IMR-90 (cell line): Measurements from ENCODE around the gene KIF5C. TPM values are rescaled to one million over a fixed set of nuclear protein-coding genes. Genes with fewer than 3 reads are reported as not detected.

ENCODE experiments used
- ATAC-seq: fragments of 200-7000 bp; cut with Tn5 transposase; 2 replicates; pipeline ENCODE4 v1.9.1; 2020; ENCODE audit warnings: low read depth, mild to moderate bottlenecking, moderate library complexity
- BruUV-seq: library from RNA; stranded (reverse); fragments of 400-500 nt; replicated peaks from 2 replicates; lab custom pipeline; 2021; lab: Mats Ljungman, UMichigan
- CTCF ChIA-PET: fragments of 300-600 bp; formaldehyde crosslinking; extraction: SDS; loops from one replicate; lab custom pipeline; 2021; ENCODE audit warnings: antibody characterized with exemption; lab: Yijun Ruan, JAX
- POLR2A ChIA-PET: fragments of 300-600 bp; sonication (Branson Sonifier 250); formaldehyde crosslinking; loops from one replicate; lab custom pipeline; 2022; ENCODE audit warnings: antibody characterized with exemption; ENCODE audit not compliant: unreplicated experiment; lab: Charles Lee
- DNase-seq: peaks from one replicate; pipeline ENCODE4 v3.0.0; 2013
- H2AFZ ChIP-seq: replicated peaks from 2 replicates; pipeline ENCODE3; 2013; ENCODE audit warnings: low read length, mild to moderate bottlenecking; ENCODE audit not compliant: poor library complexity
- H2AK5ac ChIP-seq: 2 replicates; pipeline ENCODE4 v1.6.1; 2013; ENCODE audit warnings: low read depth, low read length, inconsistent platforms
- H2AK9ac ChIP-seq: replicated peaks from 2 replicates; pipeline ENCODE3; 2013; ENCODE audit warnings: mild to moderate bottlenecking, low read depth, low read length, moderate library complexity; ENCODE audit not compliant: poor library complexity
- H2BK120ac ChIP-seq: 2 replicates; pipeline ENCODE4 v1.6.1; 2013; ENCODE audit warnings: low read depth, low read length, inconsistent platforms
- H2BK15ac ChIP-seq: 3 replicates; pipeline ENCODE4 v1.6.1; 2013; ENCODE audit warnings: low read depth, low read length, inconsistent platforms
- H2BK20ac ChIP-seq: 2 replicates; pipeline ENCODE4 v1.6.1; 2013; ENCODE audit warnings: low read depth, mild to moderate bottlenecking, inconsistent platforms, low read length, moderate library complexity
- H2BK5ac ChIP-seq: 2 replicates; pipeline ENCODE4 v1.6.1; 2013; ENCODE audit warnings: mild to moderate bottlenecking, low read depth, low read length, inconsistent platforms; ENCODE audit not compliant: poor library complexity, severe bottlenecking
- H3K14ac ChIP-seq: replicated peaks from 2 replicates; pipeline ENCODE4 v1.6.1; 2013; ENCODE audit warnings: low read depth, low read length, inconsistent platforms
- H3K18ac ChIP-seq: 2 replicates; pipeline ENCODE4 v1.6.1; 2013; ENCODE audit warnings: low read depth, low read length, control low read depth
- H3K23ac ChIP-seq: 2 replicates; pipeline ENCODE4 v1.6.1; 2013; ENCODE audit warnings: low read depth, low read length, inconsistent platforms
- H3K27ac ChIP-seq: 2 replicates; pipeline ENCODE4 v1.5.1; 2013; ENCODE audit warnings: mild to moderate bottlenecking, control low read depth, low read length; ENCODE audit not compliant: insufficient read depth
- H3K27me3 ChIP-seq: 2 replicates; pipeline ENCODE4 v1.6.1; 2013; ENCODE audit warnings: low read length; ENCODE audit not compliant: control insufficient read depth, insufficient read depth
- H3K36me3 ChIP-seq: 2 replicates; pipeline ENCODE4 v1.6.1; 2013; ENCODE audit warnings: low read length, mixed read lengths; ENCODE audit not compliant: control insufficient read depth, insufficient read depth
- H3K4ac ChIP-seq: 2 replicates; pipeline ENCODE4 v1.6.1; 2013; ENCODE audit warnings: low read depth, low read length, inconsistent platforms
- H3K4me1 ChIP-seq: 2 replicates; pipeline ENCODE4 v1.6.1; 2013; ENCODE audit warnings: low read length, mixed read lengths; ENCODE audit not compliant: control insufficient read depth, insufficient read depth
- H3K4me2 ChIP-seq: 2 replicates; pipeline ENCODE4 v1.6.1; 2013; ENCODE audit warnings: low read depth, mild to moderate bottlenecking, control low read depth, low read length, moderate library complexity
- H3K4me3 ChIP-seq: 2 replicates; pipeline ENCODE4 v1.5.1; 2013; ENCODE audit warnings: low read depth, mild to moderate bottlenecking, control low read depth, low read length, moderate library complexity; ENCODE audit not compliant: insufficient read depth
- H3K56ac ChIP-seq: 2 replicates; pipeline ENCODE4 v1.6.1; 2013; ENCODE audit warnings: low read length, inconsistent platforms; ENCODE audit not compliant: insufficient read depth; ENCODE audit errors: extremely low read depth
- H3K79me1 ChIP-seq, 2 experiments: 2 replicates each; pipeline ENCODE4 v1.6.1; 2013; ENCODE audit warnings: low read length in 2 of 2, inconsistent platforms in 1 of 2, low read depth in 1 of 2
- H3K9ac ChIP-seq: 2 replicates; pipeline ENCODE4 v1.6.1; 2013; ENCODE audit warnings: low read depth, low read length, control low read depth
- H3K9me1 ChIP-seq: 2 replicates; pipeline ENCODE4 v1.6.1; 2013; ENCODE audit warnings: low read length, inconsistent platforms; ENCODE audit not compliant: insufficient read depth
- H3K9me3 ChIP-seq: 2 replicates; pipeline ENCODE4 v1.6.1; 2013; ENCODE audit warnings: low read length; ENCODE audit not compliant: control insufficient read depth, insufficient read depth
- H4K20me1 ChIP-seq: 2 replicates; pipeline ENCODE4 v1.6.1; 2013; ENCODE audit warnings: low read length, inconsistent platforms; ENCODE audit not compliant: insufficient read depth
- H4K5ac ChIP-seq: 2 replicates; pipeline ENCODE4 v1.6.1; 2013; ENCODE audit warnings: mild to moderate bottlenecking, low read depth, low read length, control low read depth
- H4K8ac ChIP-seq, 2 experiments: 2 replicates each; pipeline ENCODE4 v1.6.1; 2013; ENCODE audit warnings: low read depth in 2 of 2, low read length in 2 of 2, control low read depth in 1 of 2, inconsistent platforms in 1 of 2
- H4K91ac ChIP-seq: 2 replicates; pipeline ENCODE4 v1.6.1; 2013; ENCODE audit warnings: low read depth, low read length, inconsistent platforms; ENCODE audit not compliant: insufficient read depth
- BHLHE40 ChIP-seq: fragments of 150-350 bp; IDR thresholded peaks from 2 replicates; pipeline ENCODE4 v1.6.1; 2016; ENCODE audit warnings: mild to moderate bottlenecking, low read depth, low read length
- MXI1 ChIP-seq: IDR thresholded peaks from 2 replicates; pipeline ENCODE4 v1.6.1; 2012; ENCODE audit warnings: low read depth, mild to moderate bottlenecking, low read length, moderate library complexity, borderline replicate concordance
- NFE2L2 ChIP-seq: fragments of 150-350 bp; IDR thresholded peaks from 2 replicates; pipeline ENCODE4 v1.6.1; 2016; ENCODE audit warnings: low read depth, mild to moderate bottlenecking, low read length
- POLR2A ChIP-seq: IDR thresholded peaks from 2 replicates; pipeline ENCODE4 v1.6.1; 2012; ENCODE audit warnings: mild to moderate bottlenecking, low read depth, low read length
- WGBS, 2 experiments: methylation state at CpG; one replicate each; pipeline versions ENCODE4 v1.1.5 to v1.1.7; 2013; ENCODE audit warnings: missing lambda C conversion rate in 2 of 2; ENCODE audit not compliant: insufficient read length in 1 of 2; ENCODE audit errors: extremely low coverage in 2 of 2; 5-methylcytosine and 5-hydroxymethylcytosine counted together
- dilution Hi-C: fragments of 300-500 bp; cut with HindIII; formaldehyde crosslinking; loops from one replicate; pipeline ENCODE4 v1.14.3; 2018; ENCODE audit warnings: low sequenced_read_pairs; ENCODE audit not compliant: unreplicated experiment
- in situ Hi-C: fragments of 300-500 bp; cut with MboI; formaldehyde crosslinking; loops from 3 replicates; pipeline ENCODE4 v1.14.3; 2019; ENCODE audit warnings: low sequenced_read_pairs, inconsistent platforms, mixed read lengths
- intact Hi-C: fragments of 100-400 bp; cut with micrococcal nuclease; formaldehyde crosslinking; loops from 2 replicates; pipeline ENCODE4 v1.10.0; 2022
- polyA plus RNA-seq, 3 experiments: library from polyadenylated mRNA; depleted of rRNA; stranded (reverse); fragments of >200 nt; gene quantifications; 2 replicates each; pipeline ENCODE4 v1.2.3, GENCODE V29; 2012; ENCODE audit warnings: low replicate concordance in 1 of 3
- total RNA-seq: library from RNA; depleted of rRNA; stranded (reverse); fragments of >200 nt; gene quantifications from 2 replicates; pipeline ENCODE4 v1.2.3, GENCODE V29; 2012

The KIF5C gene
- total and polyA plus RNA-seq, 2 of the 4 experiments (the other 2 are of a cell fraction): 0.10 to 0.18 TPM

- no peak overlapping the region for H2AK5ac ChIP-seq
- peaks cover 4% of the 10 kb centered on the region for H3K27me3 ChIP-seq
- dilution Hi-C loops (no loop called here), intact Hi-C loops (no loop called here), in situ Hi-C loops (loop anchor here (25.0 kb wide), 1 partner anchor 332 kb away; the partner anchor contains the start of gene EPC2)
- no peak overlapping the region for H3K23ac ChIP-seq
- H3K4me2 ChIP-seq: no peak overlapping the region
- H3K56ac ChIP-seq: no peak overlapping the region
- no peak overlapping the region for H3K4me3 ChIP-seq
- DNase-seq (no peak), ATAC-seq (no peak)
- no peak overlapping the region for H2BK5ac ChIP-seq
- H3K9me3 ChIP-seq: no peaks in the 10 kb centered on the region
- BruUV-seq: no TSS peak
- ChIA-PET CTCF (interaction anchor here (0.6 kb wide), 1 partner anchor 12 kb away, joined by 3 read pairs; no protein-coding TSS in a partner anchor), POLR2A (no interaction called here)
- WGBS, 2 experiments: no CpG with 5 or more reads among the region's 4 CpGs
- H3K36me3 ChIP-seq: no peaks in the 10 kb centered on the region
- no peak overlapping the region for H3K14ac ChIP-seq
- no peak overlapping the region for H2BK120ac ChIP-seq
- H3K27ac ChIP-seq: no peak overlapping the region
- H2AFZ ChIP-seq: no peak overlapping the region
- no peak overlapping the region for H4K5ac ChIP-seq
- H3K4ac ChIP-seq: no peak overlapping the region
- H2BK20ac ChIP-seq: no peak overlapping the region
- no peak overlapping the region for H2BK15ac ChIP-seq
- no peaks in the 10 kb centered on the region for H3K79me1 ChIP-seq
- no peaks in the 10 kb centered on the region for H3K4me1 ChIP-seq
- no peak overlapping the region for H3K18ac ChIP-seq
- no peak overlapping the region for H2AK9ac ChIP-seq
- TF ChIP-seq MXI1 (no peak), NFE2L2 (no peak), BHLHE40 (no peak), POLR2A (no peak)
- H3K9ac ChIP-seq: no peak overlapping the region
- no peak overlapping the region for H4K91ac ChIP-seq
- no peaks in the 10 kb centered on the region for H4K20me1 ChIP-seq
- no peak overlapping the region for H4K8ac ChIP-seq
- H3K9me1 ChIP-seq: no peaks in the 10 kb centered on the region
Measured at GRCh38 chr2:148968776-148969319, 93.8 kb downstream of the KIF5C start.
